ENCODE data around the gene MYOG.

- TF ChIP-seq ZNF565 (CRISPR knock-in tag; conservative IDR thresholded peaks at IDR 0.05; ENCODE audit: low read depth) = no peak
- no peak for TF ChIP-seq ARNTL (CRISPR knock-in tag; IDR thresholded peaks at IDR 0.05; ENCODE audit: borderline replicate concordance, low read depth)
- TF ChIP-seq, protein P1, sequence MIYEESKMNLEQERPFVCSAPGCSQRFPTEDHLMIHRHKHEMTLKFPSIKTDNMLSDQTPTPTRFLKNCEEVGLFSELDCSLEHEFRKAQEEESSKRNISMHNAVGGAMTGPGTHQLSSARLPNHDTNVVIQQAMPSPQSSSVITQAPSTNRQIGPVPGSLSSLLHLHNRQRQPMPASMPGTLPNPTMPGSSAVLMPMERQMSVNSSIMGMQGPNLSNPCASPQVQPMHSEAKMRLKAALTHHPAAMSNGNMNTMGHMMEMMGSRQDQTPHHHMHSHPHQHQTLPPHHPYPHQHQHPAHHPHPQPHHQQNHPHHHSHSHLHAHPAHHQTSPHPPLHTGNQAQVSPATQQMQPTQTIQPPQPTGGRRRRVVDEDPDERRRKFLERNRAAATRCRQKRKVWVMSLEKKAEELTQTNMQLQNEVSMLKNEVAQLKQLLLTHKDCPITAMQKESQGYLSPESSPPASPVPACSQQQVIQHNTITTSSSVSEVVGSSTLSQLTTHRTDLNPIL (CRISPR knock-in tag; IDR thresholded peaks at IDR 0.05; ENCODE audit: low read depth) = no peak
- TF ChIP-seq ZC3H10 (CRISPR knock-in tag; IDR thresholded peaks at IDR 0.05) = no peak
- no peak for TF ChIP-seq CSDC2 (CRISPR knock-in tag; IDR thresholded peaks at IDR 0.05)
- TF ChIP-seq, protein P2, sequence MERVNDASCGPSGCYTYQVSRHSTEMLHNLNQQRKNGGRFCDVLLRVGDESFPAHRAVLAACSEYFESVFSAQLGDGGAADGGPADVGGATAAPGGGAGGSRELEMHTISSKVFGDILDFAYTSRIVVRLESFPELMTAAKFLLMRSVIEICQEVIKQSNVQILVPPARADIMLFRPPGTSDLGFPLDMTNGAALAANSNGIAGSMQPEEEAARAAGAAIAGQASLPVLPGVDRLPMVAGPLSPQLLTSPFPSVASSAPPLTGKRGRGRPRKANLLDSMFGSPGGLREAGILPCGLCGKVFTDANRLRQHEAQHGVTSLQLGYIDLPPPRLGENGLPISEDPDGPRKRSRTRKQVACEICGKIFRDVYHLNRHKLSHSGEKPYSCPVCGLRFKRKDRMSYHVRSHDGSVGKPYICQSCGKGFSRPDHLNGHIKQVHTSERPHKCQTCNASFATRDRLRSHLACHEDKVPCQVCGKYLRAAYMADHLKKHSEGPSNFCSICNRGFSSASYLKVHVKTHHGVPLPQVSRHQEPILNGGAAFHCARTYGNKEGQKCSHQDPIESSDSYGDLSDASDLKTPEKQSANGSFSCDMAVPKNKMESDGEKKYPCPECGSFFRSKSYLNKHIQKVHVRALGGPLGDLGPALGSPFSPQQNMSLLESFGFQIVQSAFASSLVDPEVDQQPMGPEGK (CRISPR knock-in tag; IDR thresholded peaks at IDR 0.05; ENCODE audit: borderline replicate concordance) = no peak
- no peak for TF ChIP-seq ISL1 (CRISPR knock-in tag; IDR thresholded peaks at IDR 0.05)
- TF ChIP-seq ZFP30 (CRISPR knock-in tag; IDR thresholded peaks at IDR 0.05) = no peak
- TF ChIP-seq TCF4 (CRISPR knock-in tag; IDR thresholded peaks at IDR 0.05; ENCODE audit: borderline replicate concordance) = no peak
- no peak for TF ChIP-seq GLIS3 (CRISPR knock-in tag; IDR thresholded peaks at IDR 0.05)
- TF ChIP-seq ZNF70 (CRISPR knock-in tag; IDR thresholded peaks at IDR 0.05) = no peak
- no peak for TF ChIP-seq RARB (CRISPR knock-in tag; IDR thresholded peaks at IDR 0.05)
- no peak for TF ChIP-seq TSHZ2 (CRISPR knock-in tag; IDR thresholded peaks at IDR 0.05)
Measured at GRCh38 chr1:203103216-203103615, 17.4 kb upstream of the MYOG start.

All from SK-N-SH treated with all-trans-retinoic acid at 6 μM for 48 hours (cell line).